SU-DHL-6 (cell line): Measurements from ENCODE around the gene BORCS8.

ENCODE experiments used
- H2AFZ ChIP-seq: fragments of 200-600 bp; sonication (generic); 2 replicates; pipeline ENCODE4 v1.6.1; 2014; ENCODE audit warnings: low read depth, mild to moderate bottlenecking, moderate library complexity, mixed read lengths, antibody characterized with exemption, low read length; ENCODE audit not compliant: severe bottlenecking
- H3F3A ChIP-seq: fragments of 200-600 bp; shearing (Covaris generic); 2 replicates; pipeline ENCODE4 v1.6.0; 2016; ENCODE audit warnings: antibody characterized with exemption, mild to moderate bottlenecking; ENCODE audit not compliant: insufficient read depth
- H3K27ac ChIP-seq: fragments of 200-600 bp; sonication (generic); 2 replicates; pipeline ENCODE4 v1.5.1; 2016; ENCODE audit warnings: low read depth, mild to moderate bottlenecking, low read length, moderate library complexity, mixed read lengths
- H3K27me3 ChIP-seq: fragments of 200-600 bp; sonication (generic), shearing (Covaris generic); 2 replicates; pipeline ENCODE4 v1.6.0; 2014; ENCODE audit warnings: mild to moderate bottlenecking, low read length
- H3K36me3 ChIP-seq: fragments of 200-600 bp; sonication (generic); 2 replicates; pipeline ENCODE4 v1.6.1; 2014; ENCODE audit warnings: mild to moderate bottlenecking, low read length, mixed read lengths
- H3K4me2 ChIP-seq: fragments of 300-600, 200-600 bp; shearing (Covaris generic), sonication (generic); 2 replicates; pipeline ENCODE4 v1.6.0; 2014; ENCODE audit warnings: low read length, low read depth, mild to moderate bottlenecking; ENCODE audit not compliant: poor library complexity, severe bottlenecking
- H3K4me3 ChIP-seq: fragments of 200-600 bp; sonication (generic); 2 replicates; pipeline ENCODE4 v1.5.1; 2014; ENCODE audit warnings: antibody characterized with exemption, low read length, mild to moderate bottlenecking, mixed read lengths; ENCODE audit not compliant: insufficient read depth, poor library complexity, severe bottlenecking
- H3K79me2 ChIP-seq: fragments of 200-600 bp; sonication (generic); 2 replicates; pipeline ENCODE4 v1.6.1; 2014; ENCODE audit warnings: mild to moderate bottlenecking, low read length, moderate library complexity; ENCODE audit not compliant: insufficient read depth
- H3K9ac ChIP-seq: fragments of 200-600 bp; sonication (generic); 2 replicates; pipeline ENCODE4 v1.7.0; 2014; ENCODE audit warnings: mild to moderate bottlenecking, low read length
- H3K9me2 ChIP-seq: fragments of 200-600 bp; sonication (generic); replicated peaks from 2 replicates; pipeline ENCODE4 v1.6.1; 2014; ENCODE audit warnings: low read length; ENCODE audit not compliant: insufficient read depth
- H3K9me3 ChIP-seq: fragments of 200-600 bp; sonication (generic); 2 replicates; pipeline ENCODE4 v1.6.1; 2014; ENCODE audit warnings: low read length, mixed read lengths; ENCODE audit not compliant: insufficient read depth
- H4K20me1 ChIP-seq: fragments of 200-600 bp; sonication (generic); 2 replicates; pipeline ENCODE4 v1.6.1; 2014; ENCODE audit warnings: low read depth, mild to moderate bottlenecking, antibody characterized with exemption, low read length, moderate library complexity, mixed read lengths
- CTCF ChIP-seq: fragments of 200-600 bp; sonication (generic); IDR thresholded peaks from one replicate; pipeline ENCODE4 v1.5.1; 2017; ENCODE audit warnings: antibody characterized with exemption, mild to moderate bottlenecking, low read length, moderate library complexity; ENCODE audit not compliant: insufficient read depth, poor library complexity, severe bottlenecking
- EZH2phosphoT487 ChIP-seq: fragments of 200-600 bp; sonication (generic), shearing (Covaris generic); conservative IDR thresholded peaks from 2 replicates; pipeline ENCODE4 v1.6.1; 2018; ENCODE audit warnings: mild to moderate bottlenecking, antibody characterized with exemption, low read length, moderate library complexity, mixed read lengths

The BORCS8 gene

DNA sequence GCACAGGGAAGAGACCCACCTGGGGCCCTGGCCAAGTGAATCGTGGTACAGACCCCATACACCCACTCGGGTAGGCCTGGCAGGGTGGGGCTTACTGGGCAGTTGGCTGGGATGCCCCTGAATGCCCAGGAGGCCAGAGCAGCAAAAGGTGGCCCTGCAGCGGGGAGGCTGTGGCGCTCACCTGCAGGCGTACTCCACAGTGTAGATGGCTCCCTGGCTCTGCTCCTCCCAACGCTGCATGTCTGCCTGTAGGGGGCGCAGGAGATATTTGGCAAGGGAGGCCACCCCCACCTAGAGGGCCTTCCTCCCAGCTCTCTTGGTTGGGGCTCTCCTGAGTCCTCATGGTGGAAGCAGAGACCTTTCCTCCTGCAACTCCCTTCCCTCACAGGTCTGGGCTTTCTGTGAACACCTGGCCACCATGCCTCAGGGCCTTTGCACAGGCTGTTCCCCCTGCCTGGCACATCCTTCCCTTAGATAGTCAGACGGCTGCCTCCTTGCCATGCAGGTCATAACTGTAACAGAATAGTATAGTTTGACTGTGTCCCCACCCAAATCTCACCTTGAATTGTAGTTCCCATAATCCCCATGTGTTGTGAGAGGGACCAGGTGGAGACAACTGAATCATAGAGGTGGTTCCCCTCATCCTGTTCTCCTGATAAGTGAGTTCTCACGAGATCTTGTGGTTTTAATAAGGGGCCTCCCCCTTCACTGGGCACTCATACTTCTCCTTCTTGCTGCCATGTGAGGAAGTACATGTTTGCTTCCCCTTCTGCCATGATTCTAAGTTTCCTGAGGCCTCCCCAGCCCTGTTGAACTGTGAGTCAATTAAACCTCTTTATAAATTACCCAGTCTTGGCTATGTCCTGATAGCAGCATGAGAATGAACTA is 5.9 kb downstream of the BORCS8 start:
- Histone ChIP-seq H4K20me1 (no peaks in the 10 kb centered on the region), H3K4me2 (no peak overlapping the region), H3K9me3 (no peaks in the 10 kb centered on the region), H3K36me3 (no peaks in the 10 kb centered on the region), H3F3A (no peaks in the 10 kb centered on the region), H2AFZ (no peak overlapping the region), H3K27me3 (no peaks in the 10 kb centered on the region), H3K9me2 (no peaks in the 10 kb centered on the region), H3K27ac (no peak overlapping the region), H3K4me3 (no peak overlapping the region), H3K9ac (no peak overlapping the region), H3K79me2 (peaks cover 18% of the 10 kb centered on the region)
- TF ChIP-seq EZH2phosphoT487: no peak
- peak; percentile 71 for TF ChIP-seq CTCF

GRCh38 chr19:19181488-19181998 is 10.4 kb downstream of the BORCS8 start:
- H3K36me3 ChIP-seq: no peaks in the 10 kb centered on the region
- H3K4me2 ChIP-seq: no peak overlapping the region
- H3K4me3 ChIP-seq: no peak overlapping the region
- no peaks in the 10 kb centered on the region for H3K9me2 ChIP-seq
- no peak overlapping the region for H3K27ac ChIP-seq
- no peaks in the 10 kb centered on the region for H3K27me3 ChIP-seq
- H4K20me1 ChIP-seq: no peaks in the 10 kb centered on the region
- no peak overlapping the region for H3K9ac ChIP-seq
- H2AFZ ChIP-seq: no peak overlapping the region
- no peaks in the 10 kb centered on the region for H3K9me3 ChIP-seq
- H3K79me2 ChIP-seq: no peaks in the 10 kb centered on the region
- no peaks in the 10 kb centered on the region for H3F3A ChIP-seq
- no peak for TF ChIP-seq EZH2phosphoT487
- TF ChIP-seq CTCF: no peak

GRCh38 chr19:19179548-19180441 is 12.2 kb downstream of the BORCS8 start:
- no peaks in the 10 kb centered on the region for H3K9me3 ChIP-seq
- no peak overlapping the region for H3K4me2 ChIP-seq
- no peaks in the 10 kb centered on the region for H3F3A ChIP-seq
- no peaks in the 10 kb centered on the region for H4K20me1 ChIP-seq
- no peaks in the 10 kb centered on the region for H3K79me2 ChIP-seq
- H2AFZ ChIP-seq: no peak overlapping the region
- H3K9ac ChIP-seq: no peak overlapping the region
- no peak overlapping the region for H3K4me3 ChIP-seq
- H3K36me3 ChIP-seq: no peaks in the 10 kb centered on the region
- no peaks in the 10 kb centered on the region for H3K27me3 ChIP-seq
- H3K9me2 ChIP-seq: no peaks in the 10 kb centered on the region
- TF ChIP-seq EZH2phosphoT487 (no peak), CTCF (no peak)
- H3K27ac ChIP-seq: no peak overlapping the region
